ENCODE measurements around the gene ZNF541.
"Not testable (repeated sequence)": the region's sequence is repeated elsewhere in the genome, so short reads cannot be mapped to it uniquely, and the experiment has no call there.

The ZNF541 gene

DNA sequence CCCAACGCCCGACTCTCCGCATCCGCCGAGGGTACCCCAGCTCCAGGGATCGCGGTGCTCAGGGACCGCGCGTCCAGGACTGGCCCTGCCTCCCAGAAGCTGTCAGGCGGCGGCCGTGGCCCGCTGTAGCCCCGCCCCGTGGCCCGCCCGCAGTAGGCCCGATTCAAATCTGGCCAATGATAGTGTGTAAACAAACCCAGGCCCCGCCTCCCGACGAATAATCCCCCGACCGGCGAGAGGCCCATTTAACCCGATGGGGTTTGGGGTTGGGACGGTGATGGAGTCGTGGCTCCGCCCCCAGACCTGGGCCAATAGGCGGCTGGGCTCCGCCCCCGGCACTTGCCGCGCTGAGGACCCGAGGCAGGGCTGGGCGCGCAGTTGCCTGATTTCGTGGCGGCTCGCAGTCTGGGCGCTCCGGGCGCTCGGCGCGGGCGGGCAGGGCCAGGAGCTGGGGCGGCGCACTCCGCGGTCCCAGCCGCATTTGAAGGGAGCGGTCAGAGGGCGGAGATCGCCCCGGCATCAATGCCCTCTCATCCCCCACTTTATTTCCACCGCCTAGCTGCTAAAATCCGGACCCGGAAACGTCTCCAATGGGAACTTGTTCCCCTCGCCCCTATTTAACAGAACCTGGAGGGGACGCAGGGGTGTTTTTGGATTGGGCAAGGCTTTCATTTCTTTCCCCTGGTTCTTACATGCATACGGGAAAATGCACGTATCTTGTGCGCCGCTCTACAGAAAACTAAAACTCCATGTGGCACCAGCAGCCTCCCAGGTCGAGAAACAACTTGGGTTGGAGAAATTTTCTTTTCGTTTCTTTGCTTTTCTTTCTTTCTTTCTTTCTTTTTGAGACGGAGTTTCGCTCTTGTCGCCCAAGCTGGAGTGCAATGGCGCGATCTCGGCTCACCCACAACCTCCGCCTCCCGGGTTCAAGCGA, 27.6 kb upstream of the ZNF541 start:
- peak; percentile 99 for DNase-seq (ENCODE audit: low read depth)

DNA sequence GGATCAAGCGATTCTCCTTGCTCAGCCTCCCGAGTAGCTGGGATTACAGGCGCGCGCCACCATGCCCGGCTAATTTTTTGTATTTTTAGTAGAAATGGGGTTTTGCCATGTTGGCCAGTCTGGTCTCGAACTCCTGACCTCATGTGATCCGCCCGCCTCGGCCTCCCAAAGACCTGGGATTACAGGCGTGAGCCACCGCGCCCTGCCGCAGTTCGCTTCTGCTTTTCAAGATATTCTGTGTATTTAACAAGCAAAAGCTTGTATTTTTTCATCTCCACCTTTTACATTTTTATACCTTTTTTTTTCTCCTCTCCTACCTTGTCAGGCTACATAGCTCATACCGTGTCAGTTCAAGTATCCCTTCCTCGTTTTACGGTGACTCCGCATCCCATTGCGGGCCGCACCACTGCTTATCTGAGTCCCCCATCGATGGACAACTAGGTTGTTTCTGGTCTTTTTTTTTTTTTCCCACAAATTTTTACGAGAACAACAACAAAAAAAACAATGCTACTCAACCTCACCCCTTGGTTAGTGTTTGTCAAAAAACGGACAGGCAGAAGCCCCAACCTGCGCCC, 26.8 kb upstream of the ZNF541 start:
- DNase-seq (ENCODE audit: low read depth), result not testable (repeated sequence)

DNA sequence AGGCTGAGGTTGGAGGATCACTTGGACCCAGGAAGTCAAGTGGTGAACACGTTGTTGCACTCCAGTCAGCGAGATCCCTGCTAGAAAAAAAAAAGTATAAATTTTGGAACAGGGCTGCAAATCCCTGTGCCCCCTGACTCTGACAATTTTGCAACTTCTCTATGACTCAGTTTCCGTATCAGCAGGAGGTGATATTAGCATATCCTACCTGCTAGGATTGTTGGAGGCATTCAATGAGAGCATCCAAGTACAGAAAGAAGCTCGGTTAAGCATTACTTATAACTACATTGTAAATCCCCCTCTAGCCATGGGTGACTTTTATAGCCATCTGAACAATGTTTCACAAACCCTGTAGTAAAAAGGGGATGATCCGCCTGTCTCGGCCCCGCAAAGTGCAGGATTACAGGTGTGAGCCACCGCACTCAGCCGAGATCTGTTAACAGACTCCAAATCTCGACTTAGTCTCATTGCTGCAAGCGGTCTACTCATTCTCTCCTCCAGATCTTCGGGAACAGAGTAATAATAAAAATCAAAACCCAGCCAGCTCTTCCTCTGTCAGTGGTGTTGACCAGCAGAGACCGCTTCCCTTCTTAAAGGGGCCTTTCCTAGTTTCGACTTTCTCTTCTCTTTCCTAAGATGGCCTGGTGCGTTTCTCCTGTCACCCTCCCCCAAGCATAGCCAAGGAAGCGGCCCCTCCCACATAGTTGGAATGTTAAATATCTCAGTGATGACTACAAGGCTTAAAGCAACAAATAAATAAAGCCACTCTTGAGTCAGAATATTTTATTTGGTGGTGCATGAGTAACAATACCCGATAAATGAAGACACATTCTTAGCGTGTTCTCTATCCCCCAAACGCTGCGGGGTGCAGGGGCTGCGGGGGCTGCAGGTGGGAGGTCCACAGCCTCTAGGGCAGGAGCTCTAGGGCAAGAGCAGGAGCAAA, 25.7 kb upstream of the ZNF541 start:
- DNase-seq (ENCODE audit: low read depth), result no peak

DNA sequence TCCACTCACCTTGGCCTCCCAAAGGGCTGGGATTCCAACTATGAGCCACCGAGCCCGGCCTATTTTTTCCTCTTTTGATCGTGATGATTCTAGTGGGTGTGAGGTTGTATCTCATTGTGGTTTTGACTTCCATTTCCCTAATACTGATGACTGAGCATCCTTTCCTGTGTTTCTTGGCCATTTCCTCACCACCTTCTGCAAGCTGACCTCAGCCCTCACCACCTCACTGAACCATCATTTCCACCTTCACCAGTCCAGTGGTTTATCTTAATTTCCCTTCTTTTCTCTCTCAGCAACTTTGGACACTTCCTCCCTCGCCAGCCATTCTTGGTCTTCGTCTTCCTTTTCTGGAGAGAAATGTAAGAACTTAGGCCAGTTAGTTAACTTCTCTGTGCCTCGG, 23.0 kb upstream of the ZNF541 start:
- no peak for DNase-seq (ENCODE audit: low read depth)

DNA sequence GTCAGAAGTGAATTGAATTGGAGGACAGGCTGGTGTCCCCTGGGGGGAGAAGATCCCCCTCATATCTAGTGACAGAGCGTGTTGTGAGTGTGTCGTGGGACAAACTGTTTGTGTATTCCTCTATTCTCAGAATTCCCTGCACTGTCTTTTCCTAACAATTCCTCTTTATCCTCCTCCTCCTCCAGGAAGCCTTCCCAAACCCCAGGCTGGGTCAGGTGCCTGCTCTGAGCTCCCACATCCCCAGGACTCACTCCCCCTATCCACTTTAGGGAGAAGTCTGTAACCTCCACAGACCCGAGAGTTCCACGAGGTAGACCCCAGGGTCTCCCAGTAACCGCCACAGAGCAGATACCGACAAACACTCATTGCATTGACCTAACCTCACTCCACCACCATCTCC, 20.9 kb upstream of the ZNF541 start:
- no peak for DNase-seq (ENCODE audit: low read depth)

DNA sequence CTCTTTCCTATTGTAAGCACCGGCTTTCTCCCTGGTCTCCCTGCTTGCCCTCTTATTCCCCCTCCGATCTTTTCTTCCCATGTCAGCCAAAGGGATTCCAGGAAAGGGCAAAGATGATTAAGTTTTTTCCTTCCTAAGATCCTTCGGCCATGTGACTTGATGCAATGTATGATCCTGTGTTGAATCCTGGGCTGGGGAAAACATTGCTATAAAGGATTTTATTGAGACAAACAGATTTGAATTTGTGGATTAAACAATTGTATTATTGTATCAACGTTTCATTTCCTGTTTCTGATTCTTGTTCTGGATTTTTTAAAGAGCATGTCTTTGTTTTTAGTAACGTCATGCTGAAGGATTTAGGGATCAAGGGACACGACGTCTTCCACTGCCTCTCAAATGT, 16.9 kb upstream of the ZNF541 start:
- no peak for DNase-seq (ENCODE audit: low read depth)

DNA sequence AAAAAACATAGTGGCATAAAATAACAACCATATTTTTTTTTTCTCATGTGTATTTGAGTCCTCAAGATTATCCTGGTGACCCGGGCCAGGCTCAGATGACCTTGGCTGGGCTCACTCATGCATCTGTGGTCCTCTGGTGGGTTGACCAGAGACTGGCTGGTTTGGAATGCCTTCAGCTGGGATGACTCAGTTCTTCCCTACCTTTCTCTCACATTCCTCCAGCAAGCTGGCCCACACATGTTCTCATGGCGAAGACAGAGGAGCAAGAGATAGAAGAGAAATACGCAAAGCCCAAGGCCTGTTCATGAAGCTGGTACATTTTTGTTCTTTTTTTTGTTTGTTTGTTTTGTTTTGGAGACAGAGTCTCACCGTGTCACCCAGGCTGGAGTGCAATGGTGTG, 14.3 kb upstream of the ZNF541 start:
- no peak for DNase-seq (ENCODE audit: low read depth)

DNA sequence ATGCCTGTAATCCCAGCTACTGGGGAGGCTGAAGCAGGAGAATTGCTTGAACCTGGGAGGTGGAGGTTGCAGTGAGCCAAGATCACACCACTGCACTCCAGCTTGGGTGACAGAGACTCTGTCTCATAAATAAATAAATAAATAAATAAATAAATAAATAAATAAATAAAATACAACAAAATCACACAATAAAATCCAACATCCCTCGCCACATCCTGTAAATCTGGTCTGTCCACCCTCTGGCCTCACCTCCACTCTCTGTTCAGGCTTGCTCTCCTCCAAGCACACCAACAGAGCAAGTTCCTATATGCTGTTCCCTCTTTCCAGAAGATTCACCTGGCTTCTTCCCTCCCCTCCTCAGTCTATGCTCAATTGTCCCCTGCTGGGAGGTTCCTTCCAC, 10.2 kb upstream of the ZNF541 start:
- not testable (repeated sequence) for DNase-seq (ENCODE audit: low read depth)

DNA sequence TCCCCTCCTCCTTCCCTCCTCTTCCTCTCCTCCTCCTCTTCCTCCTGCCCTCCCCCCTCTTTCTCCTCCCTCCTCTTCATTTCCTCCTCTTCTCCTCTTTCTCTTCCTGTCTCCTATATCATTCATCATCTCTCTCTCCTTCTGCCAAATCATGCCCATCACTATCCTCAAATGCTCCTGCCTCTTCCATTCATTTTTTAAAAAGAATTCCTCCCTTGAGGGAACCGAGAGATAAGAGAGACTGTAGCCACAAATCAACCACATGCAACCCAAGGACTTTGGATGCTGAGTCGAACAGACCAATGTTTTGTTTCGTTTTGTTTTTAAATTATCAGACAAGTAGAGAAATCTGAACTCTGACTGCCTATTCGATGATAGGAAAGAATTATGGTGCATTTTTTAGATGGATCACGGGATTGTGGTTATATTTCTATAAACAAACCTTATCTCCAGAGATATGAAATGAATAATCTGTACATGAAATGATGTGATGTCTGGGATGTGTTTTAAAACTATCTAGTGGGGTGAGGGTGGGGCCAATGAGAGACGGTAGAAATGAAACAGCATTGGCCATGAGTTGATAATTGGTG, 9.5 kb upstream of the ZNF541 start:
- DNase-seq (ENCODE audit: low read depth), result no peak

DNA sequence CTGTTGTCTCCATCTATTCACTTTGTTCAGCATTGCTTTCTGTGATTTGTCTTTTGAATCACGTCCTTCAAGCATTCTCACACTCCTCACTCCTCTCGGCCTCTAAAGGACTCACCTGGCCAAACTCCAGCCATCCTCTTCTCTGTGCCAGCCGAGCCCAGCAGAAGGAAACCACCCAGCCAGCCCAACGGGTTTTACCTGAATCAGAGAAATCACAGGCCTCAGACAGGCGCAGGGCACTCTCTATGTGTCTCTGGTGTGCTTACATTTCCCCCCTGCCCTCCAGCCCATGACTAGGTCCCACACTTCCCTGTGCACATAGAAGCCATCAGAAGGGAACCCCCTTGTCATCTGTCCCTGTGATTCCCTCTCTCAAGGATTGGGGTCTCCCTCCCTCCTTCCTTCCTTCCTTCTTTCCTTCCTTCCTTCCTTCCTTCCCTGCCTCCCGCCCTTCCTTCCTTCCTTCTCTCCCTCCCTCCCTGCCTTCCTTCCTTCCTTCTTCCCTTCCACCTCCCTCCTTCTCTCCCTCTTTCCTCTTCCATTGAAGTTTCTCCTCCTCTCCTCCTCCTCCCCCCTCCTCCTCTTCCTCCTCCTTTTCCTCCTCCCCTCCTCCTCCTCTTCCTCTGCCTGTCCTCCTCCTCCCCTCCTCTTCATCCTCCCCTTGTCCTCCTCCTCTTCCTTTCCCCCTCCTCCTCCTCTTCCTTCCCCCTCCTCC, 8.8 kb upstream of the ZNF541 start:
- DNase-seq (ENCODE audit: low read depth), result no peak

- no peak for DNase-seq (ENCODE audit: low read depth)
Measured at GRCh38 chr19:47580397-47580796, 7.4 kb upstream of the ZNF541 start.

GRCh38 chr19:47572635-47573034, 313 bp downstream of the ZNF541 start:
- DNase-seq (ENCODE audit: low read depth), result no peak

DNA sequence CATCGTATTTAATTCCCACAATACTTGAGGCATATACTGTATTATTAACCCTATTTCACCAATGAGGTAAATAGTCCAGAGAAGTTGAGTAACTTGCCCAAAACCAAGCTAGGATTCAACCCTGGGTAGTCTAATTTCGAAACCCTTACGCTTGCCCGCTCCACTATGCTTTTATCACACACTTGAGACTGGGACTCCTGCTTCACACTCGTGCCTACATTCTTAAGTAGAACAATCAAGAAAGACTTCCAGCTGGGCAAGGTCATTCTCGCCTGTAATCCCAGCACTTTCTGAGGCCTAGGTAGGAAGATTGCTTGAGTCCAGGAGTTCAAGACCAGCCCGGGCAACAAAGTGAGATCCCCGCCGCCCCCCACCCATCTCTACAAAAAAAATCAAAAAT, 3.6 kb downstream of the ZNF541 start:
- no peak for DNase-seq (ENCODE audit: low read depth)

DNA sequence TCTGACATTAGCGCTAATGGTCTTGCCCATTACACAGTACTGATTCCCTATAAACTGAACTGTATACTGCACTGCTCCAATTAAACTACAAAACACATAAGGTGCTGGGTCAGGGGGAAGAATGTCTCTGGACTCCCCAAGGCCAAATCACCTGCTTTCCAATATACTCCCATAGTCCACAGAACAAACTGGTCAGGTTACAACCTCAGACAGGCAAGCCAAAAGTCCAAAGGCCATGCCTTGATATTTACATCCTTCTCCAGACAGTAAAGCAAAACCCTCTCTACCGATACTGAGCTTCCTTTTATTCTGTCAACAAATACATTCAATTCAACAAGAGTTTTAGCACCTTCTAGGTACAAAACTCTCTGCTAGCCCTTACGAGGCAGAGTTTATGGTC, 8.9 kb downstream of the ZNF541 start:
- no peak for DNase-seq (ENCODE audit: low read depth)

DNA sequence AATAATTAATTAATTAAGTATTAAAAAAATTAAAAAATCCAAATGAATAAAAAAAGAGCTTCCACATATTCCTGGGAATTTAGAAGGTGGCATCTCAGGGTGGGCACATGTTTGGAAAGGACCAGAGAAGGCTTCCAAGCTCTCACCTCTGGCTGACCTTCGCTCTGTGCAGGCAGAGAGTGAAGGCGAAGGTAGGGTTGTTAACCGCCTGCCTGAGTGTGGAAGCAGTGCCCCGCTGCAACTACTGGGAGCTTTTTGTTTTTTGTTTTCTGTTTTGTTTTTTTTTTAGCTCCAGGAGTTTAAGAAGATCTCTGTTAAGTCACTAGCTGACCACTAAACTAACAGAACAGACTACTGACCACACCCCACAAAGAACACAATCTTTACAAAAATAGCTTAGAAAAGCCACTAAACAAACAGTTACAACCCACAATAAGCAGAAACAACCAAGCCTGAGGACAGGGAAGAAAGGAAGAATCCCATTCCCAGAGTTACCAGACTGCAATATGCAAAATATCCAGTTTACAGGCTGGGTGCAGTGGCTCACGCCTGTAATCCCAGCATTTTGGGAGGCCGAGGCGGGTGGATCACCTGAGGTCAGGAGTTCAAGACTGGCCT, 11.4 kb downstream of the ZNF541 start:
- no peak for DNase-seq (ENCODE audit: low read depth)

GRCh38 chr19:47560999-47561398, 11.9 kb downstream of the ZNF541 start:
- DNase-seq (ENCODE audit: low read depth), result no peak

DNA sequence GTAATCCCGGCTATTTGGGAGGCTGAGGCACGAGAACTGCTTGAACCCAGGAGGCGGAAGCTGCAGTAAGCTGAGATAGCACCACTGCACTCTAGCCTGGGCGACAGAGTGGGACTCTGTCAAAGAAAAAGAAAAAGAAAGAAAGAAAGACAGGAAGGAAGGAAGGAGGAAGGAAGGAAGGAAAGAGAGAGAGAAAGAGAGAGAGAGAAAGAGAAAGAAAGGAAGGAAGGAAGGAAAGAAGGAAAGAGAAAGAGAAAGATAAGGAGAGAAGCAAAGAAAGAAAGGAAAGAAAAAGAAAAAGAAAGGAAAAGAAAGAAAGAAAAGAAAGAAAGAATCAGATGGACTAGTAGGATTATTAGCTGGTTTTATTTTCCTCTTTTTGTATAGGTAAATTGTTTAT, 22.8 kb downstream of the ZNF541 start:
- no peak for DNase-seq (ENCODE audit: low read depth)

- no peak for DNase-seq (ENCODE audit: low read depth)
Measured at GRCh38 chr19:47549261-47549862, 23.6 kb downstream of the ZNF541 start.

DNA sequence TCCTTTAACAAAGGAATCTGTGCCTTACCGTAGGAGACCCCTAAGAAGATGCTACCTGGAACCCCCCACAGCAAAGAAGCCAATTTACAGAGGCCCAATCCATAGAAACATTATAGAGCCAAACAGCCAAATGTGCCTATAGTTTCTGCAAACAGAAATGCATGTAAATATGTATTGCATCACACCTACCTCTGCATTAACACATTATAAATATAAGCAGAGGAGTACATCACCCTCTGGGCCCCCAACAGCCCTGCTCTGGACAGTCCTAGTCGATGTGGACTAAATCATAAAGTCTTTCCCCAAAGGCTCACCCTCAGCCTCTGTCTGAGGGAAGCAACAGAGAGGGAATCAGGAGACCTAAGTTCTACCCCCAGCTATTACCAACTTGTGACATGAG, 25.7 kb downstream of the ZNF541 start:
- DNase-seq (ENCODE audit: low read depth), result no peak

DNA sequence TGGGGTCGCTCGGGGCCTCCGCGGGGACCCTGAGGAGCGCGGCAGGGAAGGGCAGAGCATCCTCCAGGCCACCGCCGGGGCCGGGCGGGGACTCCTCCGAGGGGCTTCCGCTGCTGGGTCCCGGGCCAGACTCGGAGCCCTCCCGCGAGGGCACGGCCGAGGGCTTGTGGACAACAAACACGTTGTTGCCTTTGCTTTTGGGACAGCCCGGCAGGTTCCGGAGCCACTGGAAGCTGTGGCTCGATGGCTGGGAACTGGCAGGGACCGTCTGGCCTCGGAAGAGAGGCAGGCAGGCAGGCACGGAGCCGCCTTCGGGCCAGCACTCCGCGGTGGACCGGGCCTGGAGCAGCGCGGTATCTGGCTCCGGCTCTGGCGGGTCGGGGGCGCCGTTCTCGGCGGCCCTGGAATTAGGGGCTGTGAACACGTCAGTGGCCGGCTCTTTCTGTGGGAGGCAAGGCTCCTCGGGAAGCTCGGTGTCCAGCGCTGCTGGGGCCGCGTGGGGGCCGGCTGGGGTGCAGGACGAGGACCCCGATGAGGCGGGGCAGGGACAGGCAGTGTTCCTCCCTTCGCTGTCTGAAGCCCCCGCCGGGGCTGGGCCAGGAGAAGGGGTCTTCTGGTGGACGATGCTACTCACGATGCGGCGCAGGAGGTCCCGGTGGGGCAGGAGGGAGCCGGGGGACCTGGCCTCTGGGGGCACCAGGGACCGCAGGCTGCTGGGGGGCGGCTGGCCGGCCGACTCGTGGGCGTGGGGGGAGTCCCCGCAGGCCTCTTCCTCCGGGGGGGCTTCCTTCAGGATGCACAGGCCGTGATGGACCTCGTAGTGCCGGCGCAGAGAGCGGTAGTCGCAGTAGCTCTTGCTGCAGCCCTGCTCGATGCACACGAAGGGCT, 27.6 kb downstream of the ZNF541 start:
- DNase-seq (ENCODE audit: low read depth), result no peak

Measured in activated gamma-delta T cell treated with anti-CD3 and anti-CD28 coated beads, Interleukin-2, amount 50 U/mL, for 16 hours (primary cell).